Adipose tissue (tissue), 3 donors: ENCODE measurements around the gene IL34. TPM values are rescaled to one million over a fixed set of nuclear protein-coding genes. Genes with fewer than 3 reads are reported as not detected.

Source experiments
- H3K27ac ChIP-seq: one replicate; pipeline ENCODE4 v1.5.1; 2013; ENCODE audit warnings: low read depth, low read length
- WGBS, 3 donors: extraction: QIAGEN DNeasy Blood & Tissue Kit; methylation state at CpG; one replicate each; pipeline ENCODE4 v1.1.7; 2013; 5-methylcytosine and 5-hydroxymethylcytosine counted together
- polyA plus RNA-seq, 3 donors: library from polyadenylated mRNA; stranded (reverse); fragments of 200-250 nt; gene quantifications; one replicate each; pipeline ENCODE4 v1.2.3, GENCODE V29; 2013
- donor health status: healthy with polysubstance abuse.
- donor health status: Bipolar disorder and iron deficiency.
- donor health status: healthy.

IL34 gene
- polyA plus RNA-seq, 3 donors, result 0.76 to 3.0 (median 1.4) TPM

- WGBS, 3 donors, result 81 to 90% (median 86%) methylated on average over 17 of the region's 17 CpGs
- H3K27ac ChIP-seq, result no peak overlapping the region
Observed at GRCh38 chr16:70694088-70694867, 47.9 kb downstream of the IL34 start.

- 84 to 91% (median 90%) methylated on average over 4 of the region's 4 CpGs for WGBS, 3 donors
- H3K27ac ChIP-seq, result no peak overlapping the region
Observed at GRCh38 chr16:70694868-70695218, 48.5 kb downstream of the IL34 start.

DNA sequence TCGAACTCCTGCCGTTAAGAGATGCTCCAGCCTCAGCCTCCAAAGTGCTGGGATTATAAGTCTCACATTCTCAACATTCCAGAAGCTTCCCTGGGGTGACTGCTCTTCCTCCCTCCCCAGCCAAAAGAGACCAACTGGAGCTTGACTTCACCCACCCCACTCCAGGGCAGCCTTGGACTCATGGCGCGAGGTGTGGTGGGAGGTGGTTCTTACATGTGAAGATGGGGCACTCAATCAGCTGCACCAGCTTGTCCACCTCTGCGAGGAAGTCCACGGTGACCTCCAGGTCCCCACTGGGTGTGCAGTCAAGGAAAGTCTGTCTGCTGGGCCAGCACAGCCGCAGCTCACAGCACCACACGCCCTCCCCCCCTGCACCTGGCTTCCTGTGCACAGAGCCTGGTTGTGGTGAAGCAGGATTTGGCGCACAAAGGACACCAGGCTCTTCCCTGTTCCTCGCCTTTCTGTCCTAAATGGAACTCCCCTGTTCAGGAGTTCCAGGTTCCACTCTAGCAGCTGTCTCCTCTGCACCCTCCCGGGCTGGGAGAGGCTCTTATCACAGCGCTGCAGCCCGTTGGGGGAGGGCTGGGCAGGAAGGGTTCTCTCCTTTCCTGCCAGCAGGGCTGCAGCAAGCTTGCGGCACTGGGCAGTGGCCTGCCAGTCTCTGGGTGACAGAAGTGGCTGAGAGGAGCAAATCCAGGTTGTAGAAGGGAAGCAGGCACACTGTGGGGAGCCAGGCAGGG, 49.1 kb downstream of the IL34 start:
- WGBS, 3 donors, result 46 to 57% (median 50%) methylated on average over 14 of the region's 14 CpGs
- H3K27ac ChIP-seq, result no peak overlapping the region

- 88 to 96% (median 95%) methylated on average over 8 of the region's 8 CpGs for WGBS, 3 donors
- no peak overlapping the region for H3K27ac ChIP-seq
Observed at GRCh38 chr16:70696355-70696754, 50.0 kb downstream of the IL34 start.

DNA sequence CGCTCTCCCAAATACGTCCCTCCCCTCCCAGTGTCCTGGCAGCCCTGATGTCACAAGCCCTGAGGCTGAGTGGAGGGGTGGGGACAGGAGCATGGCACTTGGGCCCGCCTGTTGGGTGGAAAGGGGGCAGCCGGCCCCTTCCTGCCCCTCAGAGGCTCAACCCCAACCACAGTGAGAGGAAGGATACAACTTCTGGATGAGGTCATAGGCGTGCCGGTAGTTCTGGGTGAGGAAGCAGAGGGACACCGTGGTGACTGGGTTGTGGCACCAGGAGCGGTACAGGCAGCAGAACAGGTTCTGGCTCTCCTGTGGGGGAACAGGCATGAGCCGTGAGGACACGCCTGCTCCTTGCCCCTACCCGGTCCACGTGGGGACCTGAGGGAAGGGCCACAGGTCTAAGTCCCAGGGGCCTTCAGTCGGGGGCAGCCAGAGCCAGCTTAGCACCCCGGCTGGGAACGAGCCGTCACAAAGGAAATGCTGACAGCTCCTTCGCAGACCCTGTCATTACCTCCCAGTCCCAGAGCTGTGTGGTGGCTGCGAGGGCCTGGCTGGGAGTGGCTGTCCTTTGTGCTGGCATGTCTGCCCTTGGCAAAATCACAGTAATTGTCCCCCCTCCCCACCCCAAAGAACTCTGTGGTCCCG, 50.7 kb downstream of the IL34 start:
- WGBS, 3 donors, result 53 to 75% (median 55%) methylated on average over 19 of the region's 19 CpGs
- no peak overlapping the region for H3K27ac ChIP-seq

DNA sequence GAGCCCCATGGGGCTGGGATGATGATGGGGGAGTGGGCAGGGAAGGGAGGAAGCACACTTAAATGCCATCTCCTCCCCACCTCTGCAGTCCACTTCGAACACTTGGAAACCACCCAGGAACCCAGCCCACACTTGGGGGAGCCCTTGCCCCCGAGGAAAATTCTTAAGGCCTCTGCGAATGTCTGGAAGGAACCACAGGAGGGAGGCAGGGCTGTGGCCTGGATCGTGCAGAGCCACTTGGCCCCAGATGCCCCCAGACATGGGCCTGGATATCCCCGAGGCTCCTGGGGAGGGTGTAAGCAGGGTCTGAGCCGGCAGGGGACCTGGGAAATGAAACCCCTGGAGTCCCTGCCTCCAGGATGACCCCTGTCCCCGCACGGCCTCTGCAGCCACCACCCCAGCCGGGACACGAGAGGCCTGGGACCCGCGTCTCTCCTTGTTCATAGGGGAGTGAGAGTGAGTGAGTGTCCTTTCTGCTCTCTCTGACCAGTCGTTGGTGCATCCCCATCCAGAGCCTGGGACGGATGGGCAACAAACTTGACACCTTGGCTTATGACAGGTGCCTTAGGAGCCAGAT, 51.3 kb downstream of the IL34 start:
- no peak overlapping the region for H3K27ac ChIP-seq
- WGBS, 3 donors, result 54 to 78% (median 62%) methylated on average over 14 of the region's 14 CpGs

GRCh38 chr16:70698901-70699300, 52.5 kb downstream of the IL34 start:
- WGBS, 3 donors, result 93 to 96% (median 94%) methylated on average over 10 of the region's 10 CpGs
- no peak overlapping the region for H3K27ac ChIP-seq

DNA sequence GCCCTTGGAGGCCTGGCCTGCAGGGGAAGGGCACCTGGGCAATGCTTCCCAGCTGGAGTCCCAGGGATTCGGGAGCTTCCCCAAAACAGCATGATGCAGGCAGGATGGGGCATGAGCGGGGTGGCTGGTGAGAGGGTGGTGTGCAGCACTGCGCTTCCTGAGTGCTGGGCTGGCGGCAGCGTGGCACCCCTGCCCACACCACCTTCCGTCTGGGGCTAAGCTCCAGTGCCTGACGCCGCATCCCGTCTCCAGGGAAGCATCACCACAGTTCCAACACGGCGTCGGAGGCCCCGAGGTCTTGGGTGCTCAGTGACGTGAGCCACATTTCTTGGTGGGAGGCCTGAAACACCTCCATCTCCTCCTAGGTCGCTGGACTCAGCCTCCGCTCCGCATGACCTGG, 53.3 kb downstream of the IL34 start:
- WGBS, 3 donors, result 81 to 89% (median 87%) methylated on average over 17 of the region's 17 CpGs
- no peak overlapping the region for H3K27ac ChIP-seq

GRCh38 chr16:70700101-70701020, 54.0 kb downstream of the IL34 start:
- 65 to 84% (median 67%) methylated on average over 30 of the region's 30 CpGs for WGBS, 3 donors
- no peak overlapping the region for H3K27ac ChIP-seq

DNA sequence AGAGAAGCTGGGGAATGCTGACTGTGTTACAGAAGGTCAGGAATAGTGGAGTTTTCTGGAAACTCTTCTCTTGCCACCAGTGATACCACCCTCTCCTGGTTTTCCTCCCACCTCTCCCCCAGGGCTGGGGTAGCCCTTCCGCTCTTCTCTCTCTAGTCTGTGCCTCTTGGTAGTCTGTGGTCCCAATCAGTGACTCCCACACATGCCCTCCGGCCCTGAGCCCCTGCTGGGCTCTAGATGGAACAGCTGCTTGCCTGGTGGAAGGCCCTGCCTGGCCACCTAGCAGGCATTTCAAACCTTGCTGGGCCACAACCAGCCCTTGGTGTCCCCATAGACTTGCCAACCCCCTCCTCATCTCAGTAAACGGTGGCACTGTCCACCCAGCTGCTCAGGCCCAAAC, 54.7 kb downstream of the IL34 start:
- WGBS, 3 donors, result 74 to 81% (median 77%) methylated on average over 3 of the region's 3 CpGs
- no peak overlapping the region for H3K27ac ChIP-seq

GRCh38 chr16:70701596-70701995, 55.2 kb downstream of the IL34 start:
- no peak overlapping the region for H3K27ac ChIP-seq
- WGBS, 3 donors, result 82 to 86% (median 86%) methylated on average over 9 of the region's 9 CpGs

DNA sequence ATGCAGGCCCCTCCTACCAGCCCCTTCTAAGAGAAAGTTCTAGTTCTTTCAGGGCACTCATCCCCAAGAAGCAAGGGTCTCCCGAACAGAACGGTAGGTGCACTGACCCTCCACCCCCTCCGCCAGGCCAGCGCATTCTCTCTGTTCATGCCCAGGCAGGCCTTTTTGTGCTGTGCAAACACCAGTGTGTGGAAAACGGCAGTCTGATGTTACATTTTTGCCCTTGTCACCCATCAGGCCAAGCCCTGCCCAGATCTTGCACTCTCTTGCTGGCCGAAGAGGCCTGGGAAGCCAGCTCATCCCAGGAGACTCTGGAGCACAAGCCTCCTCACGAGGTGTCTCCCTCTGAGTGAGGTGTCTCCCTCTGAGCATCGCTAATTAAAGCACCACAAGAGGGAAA, 55.6 kb downstream of the IL34 start:
- no peak overlapping the region for H3K27ac ChIP-seq
- WGBS, 3 donors, result 87 to 94% (median 91%) methylated on average over 8 of the region's 8 CpGs

GRCh38 chr16:70702624-70703023, 56.3 kb downstream of the IL34 start:
- 70 to 83% (median 76%) methylated on average over 8 of the region's 8 CpGs for WGBS, 3 donors

GRCh38 chr16:70703041-70703834, 56.9 kb downstream of the IL34 start:
- 78 to 80% (median 79%) methylated on average over 16 of the region's 16 CpGs for WGBS, 3 donors
- no peak overlapping the region for H3K27ac ChIP-seq

More at GRCh38 chr16:70702624-70703023, 56.3 kb downstream of the IL34 start:
- H3K27ac ChIP-seq, result no peak overlapping the region

GRCh38 chr16:70703835-70704381, 57.5 kb downstream of the IL34 start:
- no peak overlapping the region for H3K27ac ChIP-seq
- WGBS, 3 donors, result 83 to 93% (median 92%) methylated on average over 6 of the region's 6 CpGs

DNA sequence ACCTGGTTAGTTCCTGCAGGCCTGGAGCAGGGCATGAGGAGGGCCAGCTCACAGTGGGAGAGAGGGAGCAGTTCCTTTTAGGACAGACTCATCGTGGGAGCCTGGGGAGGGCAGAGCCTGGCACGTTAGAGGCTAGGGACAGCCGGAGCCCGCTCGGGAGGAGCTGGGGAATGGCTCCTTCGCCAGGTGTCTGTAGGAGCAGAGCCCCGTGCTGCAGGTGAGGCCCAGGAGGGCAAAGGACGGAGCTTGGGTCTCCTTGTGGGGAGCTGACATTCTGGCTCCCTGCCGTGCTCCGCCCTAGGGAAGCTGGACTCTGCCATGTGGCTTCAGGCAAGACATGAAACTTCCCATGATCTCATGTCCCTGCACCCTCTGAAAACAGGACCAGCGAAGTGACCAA, 58.2 kb downstream of the IL34 start:
- no peak overlapping the region for H3K27ac ChIP-seq
- 84 to 88% (median 86%) methylated on average over 11 of the region's 11 CpGs for WGBS, 3 donors

- no peak overlapping the region for H3K27ac ChIP-seq
Observed at GRCh38 chr16:70705056-70705455, 58.7 kb downstream of the IL34 start.

More at GRCh38 chr16:70705056-70705455, 58.7 kb downstream of the IL34 start:
- 94 to 97% (median 96%) methylated on average over 8 of the region's 8 CpGs for WGBS, 3 donors
